HFFc6 (cell line): ENCODE data around the gene ERFE. TPM values are rescaled to one million over a fixed set of nuclear protein-coding genes. Genes with fewer than 3 reads are reported as not detected.

ENCODE experiments used
- DNase-seq: peaks from one replicate; pipeline ENCODE4 v3.0.0-alpha.2; 2018
- H3K27ac Mint-ChIP-seq: 2 replicates; pipeline ENCODE4 v1.8.0; 2020; ENCODE audit warnings: mild to moderate bottlenecking, mixed read lengths
- H3K27me3 Mint-ChIP-seq: 2 replicates; pipeline ENCODE4 v1.8.0; 2021; ENCODE audit warnings: mild to moderate bottlenecking, moderate library complexity, mixed read lengths; ENCODE audit not compliant: insufficient read depth
- H3K36me3 Mint-ChIP-seq: 2 replicates; pipeline ENCODE4 v1.8.0; 2021; ENCODE audit warnings: low read depth, mixed read lengths
- H3K4me1 Mint-ChIP-seq: 2 replicates; pipeline ENCODE4 v1.8.0; 2020; ENCODE audit warnings: low read depth, mixed read lengths
- H3K4me3 Mint-ChIP-seq: 2 replicates; pipeline ENCODE4 v1.8.0; 2020; ENCODE audit warnings: mild to moderate bottlenecking, moderate library complexity, mixed read lengths
- H3K9me3 Mint-ChIP-seq: 2 replicates; pipeline ENCODE4 v1.8.0; 2020; ENCODE audit warnings: mild to moderate bottlenecking, mixed read lengths
- total RNA-seq, 6 experiments: library from RNA; stranded (reverse); fragmentation: NEBNext Ultra II Directional; extraction: Animal tissue kit (Norgen Biotek cat#: 25700); gene quantifications; 2 replicates in 1 of 6; 3 replicates in 5 of 6; pipeline ENCODE4 v1.2.3, GENCODE V29; 2021
- TF ChIP-seq, protein P1 (sequence below): fragments of 200-600 bp; sonication (generic); IDR thresholded peaks from 2 replicates; pipeline ENCODE4 v1.5.0; 2021; ENCODE audit warnings: antibody characterized with exemption, mild to moderate bottlenecking

ERFE gene
- total RNA-seq, 6 experiments from 2014 or later: 0.19 to 0.46 (median 0.41) TPM; not detected in 1

DNA sequence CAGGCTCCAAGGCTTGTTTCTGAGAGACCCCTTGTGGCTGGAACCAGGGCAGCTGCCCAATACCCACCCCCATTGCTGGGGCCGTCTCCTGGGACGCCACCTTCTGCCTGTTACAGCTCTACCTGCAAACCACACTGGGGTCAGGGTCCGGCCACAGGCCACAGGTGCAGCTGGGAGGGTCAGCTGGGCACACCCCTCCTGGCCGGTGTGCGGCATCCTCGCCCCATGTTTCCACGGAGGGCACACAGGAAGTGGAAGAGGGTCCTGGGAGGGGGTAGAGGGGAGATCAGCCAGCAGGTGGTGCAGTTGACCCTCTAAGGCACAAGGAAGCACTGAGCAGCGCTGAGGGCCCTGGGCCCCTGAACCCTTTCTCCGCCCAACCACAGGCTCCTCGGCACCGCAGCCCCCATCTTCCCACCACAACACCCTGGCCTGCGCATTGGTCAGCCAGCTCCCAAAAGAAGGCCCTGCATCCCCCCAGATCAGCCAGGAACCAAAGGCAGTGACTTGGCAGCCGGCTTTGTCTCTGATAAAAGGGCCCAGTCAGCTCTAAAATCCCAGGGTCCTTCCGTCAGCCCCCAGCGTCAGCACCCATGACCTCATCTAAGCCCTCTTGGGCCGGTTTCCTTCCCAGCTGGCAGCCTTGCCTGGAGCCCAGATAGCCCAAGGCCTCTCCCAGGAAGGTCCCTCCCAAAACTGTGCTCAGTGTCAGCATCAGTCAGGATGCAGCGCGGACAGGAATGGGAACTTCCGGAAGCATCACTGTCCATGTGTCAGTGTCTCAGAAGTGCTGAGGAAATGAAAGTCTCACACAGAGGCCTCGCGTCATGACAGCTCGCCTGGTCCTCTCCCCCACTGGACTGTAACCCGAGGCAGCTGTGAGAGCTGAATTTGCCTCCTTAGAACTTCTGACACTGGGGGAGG is 1.7 kb downstream of the ERFE start:
- Mint-ChIP-seq H3K9me3 (no peaks in the 10 kb centered on the region), H3K36me3 (no peaks in the 10 kb centered on the region), H3K27ac (no peak overlapping the region), H3K27me3 (peaks cover 2% of the 10 kb centered on the region), H3K4me3 (no peak overlapping the region), H3K4me1 (peaks cover 5% of the 10 kb centered on the region)
- no peak for DNase-seq
- TF ChIP-seq, protein P1, sequence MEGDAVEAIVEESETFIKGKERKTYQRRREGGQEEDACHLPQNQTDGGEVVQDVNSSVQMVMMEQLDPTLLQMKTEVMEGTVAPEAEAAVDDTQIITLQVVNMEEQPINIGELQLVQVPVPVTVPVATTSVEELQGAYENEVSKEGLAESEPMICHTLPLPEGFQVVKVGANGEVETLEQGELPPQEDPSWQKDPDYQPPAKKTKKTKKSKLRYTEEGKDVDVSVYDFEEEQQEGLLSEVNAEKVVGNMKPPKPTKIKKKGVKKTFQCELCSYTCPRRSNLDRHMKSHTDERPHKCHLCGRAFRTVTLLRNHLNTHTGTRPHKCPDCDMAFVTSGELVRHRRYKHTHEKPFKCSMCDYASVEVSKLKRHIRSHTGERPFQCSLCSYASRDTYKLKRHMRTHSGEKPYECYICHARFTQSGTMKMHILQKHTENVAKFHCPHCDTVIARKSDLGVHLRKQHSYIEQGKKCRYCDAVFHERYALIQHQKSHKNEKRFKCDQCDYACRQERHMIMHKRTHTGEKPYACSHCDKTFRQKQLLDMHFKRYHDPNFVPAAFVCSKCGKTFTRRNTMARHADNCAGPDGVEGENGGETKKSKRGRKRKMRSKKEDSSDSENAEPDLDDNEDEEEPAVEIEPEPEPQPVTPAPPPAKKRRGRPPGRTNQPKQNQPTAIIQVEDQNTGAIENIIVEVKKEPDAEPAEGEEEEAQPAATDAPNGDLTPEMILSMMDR: peak; percentile 28; the same call in 1 of the 2 replicates

DNA sequence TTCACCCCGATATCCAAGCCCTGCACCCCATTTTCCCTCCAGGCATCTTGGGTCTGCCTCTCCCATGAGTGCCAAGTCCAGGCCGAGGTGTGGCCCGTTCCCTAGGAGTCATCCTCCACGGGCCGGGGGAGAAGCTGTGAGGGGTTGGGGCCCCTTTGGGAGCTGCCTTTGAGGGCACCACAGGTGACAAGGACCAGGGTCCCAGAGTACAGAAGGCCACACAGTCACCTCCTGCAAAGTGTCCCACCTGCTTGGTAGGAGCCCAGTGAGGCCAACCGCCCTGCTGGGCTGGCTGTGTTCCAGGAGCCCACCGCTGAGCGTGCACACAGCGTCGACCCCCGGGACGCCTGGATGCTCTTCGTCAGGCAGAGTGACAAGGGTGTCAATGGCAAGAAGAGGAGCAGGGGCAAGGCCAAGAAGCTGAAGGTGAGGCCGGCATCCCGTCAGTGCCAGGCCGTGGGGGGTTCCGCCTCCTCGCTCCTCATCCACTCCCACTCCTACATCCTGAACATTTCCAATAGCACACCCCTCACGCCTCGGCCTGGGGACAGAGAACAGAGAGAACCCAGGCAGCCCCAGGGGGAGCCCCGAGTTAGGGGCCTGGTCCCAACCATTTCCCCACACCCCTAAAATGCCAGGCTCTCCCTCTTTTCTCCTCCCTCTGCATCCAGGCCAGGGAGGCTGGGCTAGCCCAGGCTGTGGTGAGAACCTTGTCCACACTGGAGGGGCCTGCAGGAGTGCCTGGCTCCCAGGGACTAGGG is 2.7 kb downstream of the ERFE start:
- no peak for DNase-seq

DNA sequence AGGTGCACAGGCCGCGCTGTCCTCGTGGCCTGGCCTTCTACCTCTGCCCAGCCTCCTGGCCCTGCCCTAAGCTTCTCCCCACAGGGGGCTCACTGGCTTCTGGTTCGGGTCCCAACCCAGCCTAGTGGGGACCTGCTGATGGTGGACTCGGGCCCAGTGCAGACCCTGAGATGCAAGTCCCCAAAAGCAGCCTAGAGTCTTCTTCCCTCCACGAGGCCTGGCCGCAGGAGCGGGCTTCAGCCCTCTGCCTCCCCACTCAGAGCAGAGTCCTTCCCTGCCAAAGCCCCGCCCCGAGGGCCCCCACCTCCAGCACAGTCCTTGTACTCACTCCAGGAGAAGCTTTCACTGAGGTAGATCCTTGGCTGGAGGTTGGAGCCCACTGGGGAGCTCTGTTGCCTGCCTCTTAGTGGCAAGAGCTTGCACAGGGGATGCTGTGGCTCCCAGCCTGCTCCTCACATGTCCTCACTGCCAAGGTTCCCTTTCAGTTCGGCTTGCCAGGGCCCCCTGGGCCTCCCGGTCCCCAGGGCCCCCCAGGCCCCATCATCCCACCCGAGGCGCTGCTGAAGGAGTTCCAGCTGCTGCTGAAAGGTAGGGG is 3.6 kb downstream of the ERFE start:
- Mint-ChIP-seq H3K36me3 (no peaks in the 10 kb centered on the region), H3K4me1 (no peaks in the 10 kb centered on the region), H3K27me3 (peaks cover 2% of the 10 kb centered on the region), H3K27ac (no peak overlapping the region), H3K4me3 (no peak overlapping the region), H3K9me3 (no peaks in the 10 kb centered on the region)
- TF ChIP-seq, protein P1: no peak
- no peak for DNase-seq

More for the DNA sequence above, 2.7 kb downstream of the ERFE start:
- Mint-ChIP-seq H3K36me3 (no peaks in the 10 kb centered on the region), H3K27me3 (peaks cover 2% of the 10 kb centered on the region), H3K4me3 (no peak overlapping the region), H3K9me3 (no peaks in the 10 kb centered on the region), H3K27ac (no peak overlapping the region), H3K4me1 (no peaks in the 10 kb centered on the region)
- TF ChIP-seq, protein P1: no peak

DNA sequence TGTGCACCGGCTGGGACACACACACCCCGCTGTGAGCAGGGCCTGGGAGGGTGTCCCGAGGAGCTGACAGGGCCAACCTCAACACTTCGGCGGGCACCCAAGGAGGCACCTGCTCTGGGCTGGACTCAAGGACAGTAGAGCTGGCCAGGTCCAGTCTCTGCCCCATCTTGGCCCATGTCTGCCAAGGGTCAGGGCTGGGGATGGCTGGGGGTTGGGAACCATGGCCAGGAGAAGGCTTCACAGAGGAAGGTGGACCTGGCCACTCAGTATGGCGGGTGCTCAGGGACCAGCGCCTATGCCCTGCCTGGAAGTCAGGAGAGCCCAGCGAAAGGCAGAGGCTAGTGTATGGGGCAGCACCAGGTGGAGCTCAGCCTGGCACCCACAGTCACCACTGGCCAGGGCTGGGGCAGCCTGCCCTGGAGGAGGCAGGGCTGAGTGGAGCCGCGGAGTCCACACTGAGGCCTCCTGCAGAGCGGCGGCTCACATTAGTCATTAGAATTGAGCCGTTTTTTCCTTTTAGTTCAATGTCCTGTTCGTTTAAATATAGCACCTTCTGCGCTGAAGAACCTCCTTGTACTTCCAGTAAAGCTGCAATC is 4.2 kb downstream of the ERFE start:
- DNase-seq: no peak
- Mint-ChIP-seq H3K27ac (no peak overlapping the region), H3K36me3 (no peaks in the 10 kb centered on the region), H3K4me1 (0 out of 2 replicates have a peak, but pooled peaks cover 5% of the 10 kb centered on the region), H3K27me3 (peaks cover 2% of the 10 kb centered on the region), H3K4me3 (no peak overlapping the region), H3K9me3 (no peaks in the 10 kb centered on the region)
- TF ChIP-seq, protein P1: no peak
